GM23338 (cell line): Measurements from ENCODE around the gene AXIN1. TPM values are rescaled to one million over a fixed set of nuclear protein-coding genes. Genes with fewer than 3 reads are reported as not detected.

Source experiments
- ETS1 ChIP-seq: IDR thresholded peaks from 2 replicates; pipeline ENCODE4 v1.6.1; 2016; ENCODE audit warnings: antibody characterized with exemption
- EZH2 ChIP-seq: fragments of 200-600 bp; sonication (generic); IDR thresholded peaks from one replicate; pipeline ENCODE4 v1.8.0; 2017; ENCODE audit warnings: antibody characterized with exemption, mild to moderate bottlenecking, low read depth; ENCODE audit not compliant: unreplicated experiment
- REST ChIP-seq: IDR thresholded peaks from one replicate; pipeline ENCODE4 v1.6.1; 2018; ENCODE audit warnings: antibody characterized with exemption; ENCODE audit not compliant: unreplicated experiment
- ZNF114 ChIP-seq: fragments of 250-450 bp; sonication (Bioruptor Pico); IDR thresholded peaks from 2 replicates; pipeline ENCODE4 v1.5.0; 2020; ENCODE audit warnings: mild to moderate bottlenecking, moderate library complexity
- ZNF462 ChIP-seq: fragments of 250-450 bp; sonication (Bioruptor Pico); IDR thresholded peaks from 2 replicates; pipeline ENCODE4 v1.5.0; 2020; ENCODE audit warnings: mild to moderate bottlenecking, moderate library complexity
- polyA plus RNA-seq: library from polyadenylated mRNA; unstranded; fragments of >200 nt; fragmentation: Nextera tagmentation; extraction: Ambion mirVana; gene quantifications from 2 replicates; pipeline ENCODE4 v1.2.1, GENCODE V29; 2016
- total RNA-seq: library from RNA; depleted of rRNA; stranded (reverse); fragments of >200 nt; shearing (Covaris generic); gene quantifications from 2 replicates; pipeline ENCODE4 v1.2.3, GENCODE V29; 2014

AXIN1 gene
- total and polyA plus RNA-seq, 2 experiments from 2014 or later = 14.3 to 54.5 TPM

- TF ChIP-seq ZNF462 (CRISPR knock-in tag) (no peak), ZNF114 (CRISPR knock-in tag) (no peak), REST (no peak), ETS1 (no peak), EZH2 (no peak)
Observed at GRCh38 chr16:317583-317982, 34.9 kb downstream of the AXIN1 start (continued).
